ENCODE measurements around the gene EPM2A.

DNA sequence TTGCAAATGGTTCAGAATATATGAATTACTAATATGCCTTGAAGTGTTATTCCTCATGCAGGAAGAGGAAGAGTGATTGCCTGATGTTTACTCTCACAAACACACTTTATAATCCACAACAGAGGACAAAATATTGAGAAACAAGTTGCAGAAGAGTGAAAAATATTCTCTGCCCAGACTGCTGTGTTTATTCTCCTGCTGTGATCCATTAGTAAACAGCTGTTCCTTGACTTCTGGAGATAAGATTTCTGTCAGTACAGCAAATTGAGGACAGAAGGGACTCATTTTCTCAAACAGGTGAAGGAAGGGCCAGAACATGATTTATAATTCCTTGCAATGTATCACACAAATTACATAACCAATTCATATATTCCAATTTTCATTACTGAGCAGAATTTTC lies 148.0 kb downstream of the EPM2A start:
- TF ChIP-seq, protein P1, sequence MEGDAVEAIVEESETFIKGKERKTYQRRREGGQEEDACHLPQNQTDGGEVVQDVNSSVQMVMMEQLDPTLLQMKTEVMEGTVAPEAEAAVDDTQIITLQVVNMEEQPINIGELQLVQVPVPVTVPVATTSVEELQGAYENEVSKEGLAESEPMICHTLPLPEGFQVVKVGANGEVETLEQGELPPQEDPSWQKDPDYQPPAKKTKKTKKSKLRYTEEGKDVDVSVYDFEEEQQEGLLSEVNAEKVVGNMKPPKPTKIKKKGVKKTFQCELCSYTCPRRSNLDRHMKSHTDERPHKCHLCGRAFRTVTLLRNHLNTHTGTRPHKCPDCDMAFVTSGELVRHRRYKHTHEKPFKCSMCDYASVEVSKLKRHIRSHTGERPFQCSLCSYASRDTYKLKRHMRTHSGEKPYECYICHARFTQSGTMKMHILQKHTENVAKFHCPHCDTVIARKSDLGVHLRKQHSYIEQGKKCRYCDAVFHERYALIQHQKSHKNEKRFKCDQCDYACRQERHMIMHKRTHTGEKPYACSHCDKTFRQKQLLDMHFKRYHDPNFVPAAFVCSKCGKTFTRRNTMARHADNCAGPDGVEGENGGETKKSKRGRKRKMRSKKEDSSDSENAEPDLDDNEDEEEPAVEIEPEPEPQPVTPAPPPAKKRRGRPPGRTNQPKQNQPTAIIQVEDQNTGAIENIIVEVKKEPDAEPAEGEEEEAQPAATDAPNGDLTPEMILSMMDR (IDR thresholded peaks at IDR 0.05; ENCODE audit: insufficient read depth, low read length, poor library complexity, severe bottlenecking): no peak
- TF ChIP-seq EZH2phosphoT487 (conservative IDR thresholded peaks at IDR 0.05; ENCODE audit: low read length): no peak
